Thyroid gland (tissue), 4 donors: ENCODE measurements around the gene AQP9.
"Not testable (repeated sequence)": the region's sequence is repeated elsewhere in the genome, so short reads cannot be mapped to it uniquely, and the experiment has no call there.

Source experiments
- POLR2A ChIP-seq, 2 donors: fragments of 450-650 bp; IDR thresholded peaks; one replicate each; pipeline ENCODE4 v1.6.1; 2017; ENCODE audit warnings: antibody characterized with exemption in 2 of 2, mild to moderate bottlenecking in 2 of 2, moderate library complexity in 1 of 2
- TF ChIP-seq, protein P1 (sequence below), 6 experiments: fragments of 200-600 bp in 3 of 6; fragments of 450-650 bp in 3 of 6; sonication (generic) in 3 of 6; IDR thresholded peaks; one replicate each; pipeline ENCODE4 v1.5.1; 2016 to 2019; ENCODE audit warnings: antibody characterized with exemption in 6 of 6, mild to moderate bottlenecking in 2 of 6, inconsistent platforms in 1 of 6, moderate library complexity in 1 of 6

DNA sequence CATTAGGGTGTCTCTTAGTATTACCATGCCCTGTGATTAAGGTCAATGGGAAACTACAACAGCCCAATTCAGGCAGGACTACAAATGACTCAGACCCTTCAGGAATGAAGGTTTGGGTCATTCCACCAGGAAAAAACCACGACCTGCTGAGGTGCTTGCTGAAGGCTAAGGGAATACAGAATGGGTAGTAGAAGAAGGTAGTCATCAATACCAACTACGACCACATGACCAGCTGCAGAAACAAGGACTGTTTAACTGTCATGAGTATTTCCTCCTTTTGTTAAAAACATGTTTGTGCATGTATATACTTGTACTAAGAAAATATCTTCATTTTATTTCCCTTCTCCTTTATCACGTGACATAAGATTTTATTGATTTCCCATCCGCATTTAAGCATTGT lies 71.8 kb downstream of the AQP9 start:
- TF ChIP-seq, protein P1, sequence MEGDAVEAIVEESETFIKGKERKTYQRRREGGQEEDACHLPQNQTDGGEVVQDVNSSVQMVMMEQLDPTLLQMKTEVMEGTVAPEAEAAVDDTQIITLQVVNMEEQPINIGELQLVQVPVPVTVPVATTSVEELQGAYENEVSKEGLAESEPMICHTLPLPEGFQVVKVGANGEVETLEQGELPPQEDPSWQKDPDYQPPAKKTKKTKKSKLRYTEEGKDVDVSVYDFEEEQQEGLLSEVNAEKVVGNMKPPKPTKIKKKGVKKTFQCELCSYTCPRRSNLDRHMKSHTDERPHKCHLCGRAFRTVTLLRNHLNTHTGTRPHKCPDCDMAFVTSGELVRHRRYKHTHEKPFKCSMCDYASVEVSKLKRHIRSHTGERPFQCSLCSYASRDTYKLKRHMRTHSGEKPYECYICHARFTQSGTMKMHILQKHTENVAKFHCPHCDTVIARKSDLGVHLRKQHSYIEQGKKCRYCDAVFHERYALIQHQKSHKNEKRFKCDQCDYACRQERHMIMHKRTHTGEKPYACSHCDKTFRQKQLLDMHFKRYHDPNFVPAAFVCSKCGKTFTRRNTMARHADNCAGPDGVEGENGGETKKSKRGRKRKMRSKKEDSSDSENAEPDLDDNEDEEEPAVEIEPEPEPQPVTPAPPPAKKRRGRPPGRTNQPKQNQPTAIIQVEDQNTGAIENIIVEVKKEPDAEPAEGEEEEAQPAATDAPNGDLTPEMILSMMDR (IDR thresholded peaks at IDR 0.05), result not testable (repeated sequence)
- TF ChIP-seq POLR2A (IDR thresholded peaks at IDR 0.05), result not testable (repeated sequence)
